Panc1 (cell line): ENCODE measurements around the gene PHACTR2. TPM values are rescaled to one million over a fixed set of nuclear protein-coding genes. Genes with fewer than 3 reads are reported as not detected.

Experiments used
- ATAC-seq: fragments of 200-7000 bp; cut with Tn5 transposase; 2 replicates; pipeline ENCODE4 v1.9.1; 2020; ENCODE audit warnings: mild to moderate bottlenecking, moderate library complexity
- BruUV-seq: library from RNA; stranded (reverse); fragments of 400-500 nt; replicated peaks from 2 replicates; lab custom pipeline; 2021; lab: Mats Ljungman, UMichigan
- CTCF ChIA-PET: fragments of 300-600 bp; sonication (Branson Sonifier 250); formaldehyde crosslinking; loops from one replicate; lab custom pipeline; 2022; ENCODE audit warnings: antibody characterized with exemption; lab: Charles Lee
- POLR2A ChIA-PET: fragments of 300-600 bp; sonication (Branson Sonifier 250); formaldehyde crosslinking; loops from one replicate; lab custom pipeline; 2022; ENCODE audit warnings: antibody characterized with exemption; lab: Charles Lee
- DNase-seq: peaks from one replicate; pipeline ENCODE4 v3.0.0-alpha.2; 2010; ENCODE audit warnings: low read depth, low spot score
- H3K27ac ChIP-seq: 2 replicates; pipeline ENCODE4 v1.5.1; 2011; ENCODE audit warnings: mild to moderate bottlenecking, low read length, inconsistent platforms
- H3K27me3 ChIP-seq: fragments of 200-500 bp; sonication (Bioruptor generic); 2 replicates; pipeline ENCODE4 v1.6.0; 2014; ENCODE audit warnings: low read length, inconsistent platforms; ENCODE audit not compliant: control insufficient read depth, insufficient read depth
- H3K36me3 ChIP-seq: fragments of 200-500 bp; sonication (Bioruptor generic); 2 replicates; pipeline ENCODE4 v1.5.1; 2014; ENCODE audit warnings: inconsistent platforms, mild to moderate bottlenecking, low read length, moderate library complexity; ENCODE audit not compliant: control insufficient read depth, insufficient read depth
- H3K4me1 ChIP-seq: 2 replicates; pipeline ENCODE4 v1.5.1; 2011; ENCODE audit warnings: inconsistent platforms, mild to moderate bottlenecking, low read length, moderate library complexity; ENCODE audit not compliant: control insufficient read depth, insufficient read depth
- H3K4me3 ChIP-seq, 2 experiments: 2 replicates each; pipeline ENCODE4 v1.5.1; 2011 to 2012; ENCODE audit warnings: low read depth in 2 of 2, low read length in 2 of 2, mild to moderate bottlenecking in 2 of 2, inconsistent platforms in 1 of 2, moderate library complexity in 1 of 2
- H3K9me3 ChIP-seq: fragments of 200-500 bp; sonication (Bioruptor generic); 2 replicates; pipeline ENCODE4 v1.5.1; 2014; ENCODE audit warnings: low read depth, mild to moderate bottlenecking, inconsistent platforms, low read length, moderate library complexity; ENCODE audit not compliant: control insufficient read depth, insufficient read depth
- CTCF ChIP-seq: fragments of 450-650 bp; IDR thresholded peaks from 2 replicates; pipeline ENCODE4 v1.5.1; 2017; ENCODE audit warnings: mild to moderate bottlenecking
- POLR2AphosphoS5 ChIP-seq: IDR thresholded peaks from 2 replicates; pipeline ENCODE4 v1.6.1; 2012; ENCODE audit warnings: mild to moderate bottlenecking, low read depth, low read length, moderate library complexity
- REST ChIP-seq, 2 experiments: IDR thresholded peaks; 2 replicates each; pipeline ENCODE4 v1.6.1; 2011 to 2012; ENCODE audit warnings: low read depth in 2 of 2, control low read depth in 1 of 2, low read length in 1 of 2, mild to moderate bottlenecking in 1 of 2, moderate library complexity in 1 of 2; ENCODE audit not compliant: insufficient read depth in 1 of 2
- SIN3A ChIP-seq: IDR thresholded peaks from 2 replicates; pipeline ENCODE4 v1.6.1; 2012; ENCODE audit warnings: low read depth, mild to moderate bottlenecking, low read length, moderate library complexity, borderline replicate concordance; ENCODE audit not compliant: insufficient read depth
- TCF7L2 ChIP-seq: IDR thresholded peaks from 2 replicates; pipeline ENCODE4 v1.6.1; 2011; ENCODE audit warnings: mild to moderate bottlenecking, low read depth, low read length, inconsistent platforms
- in situ Hi-C: cut with HindIII; loops from 2 replicates; pipeline ENCODE4 v1.10.0; 2016; ENCODE audit warnings: low sequenced_read_pairs, low pct_unique_long_range_greater_than_20kb
- intact Hi-C: fragments of 100-400 bp; cut with micrococcal nuclease; formaldehyde crosslinking; loops from one replicate; pipeline ENCODE4 v1.10.0; 2022; ENCODE audit not compliant: unreplicated experiment
- total RNA-seq: library from RNA; stranded (reverse); gene quantifications from one replicate; pipeline ENCODE4 v1.2.1, GENCODE V29; 2021; ENCODE audit not compliant: unreplicated experiment

The PHACTR2 gene
- total RNA-seq, 1 experiment from 2014 or later: 59.9 TPM

- no peaks in the 10 kb centered on the region for H3K27me3 ChIP-seq
- no peak overlapping the region; the same call in 1 of the 2 replicates for H3K27ac ChIP-seq
- ChIA-PET CTCF (no interaction called here), POLR2A (no interaction called here)
- H3K36me3 ChIP-seq: peaks cover 5% of the 10 kb centered on the region; the same call in 1 of the 2 replicates
- TF ChIP-seq REST (IDR thresholded peaks at IDR 0.05; ENCODE audit: insufficient read depth in 1 of 2, low read depth in 2 of 2, low read length in 1 of 2) (no peak), POLR2AphosphoS5 (no peak), TCF7L2 (no peak), SIN3A (no peak), CTCF (no peak)
- intact Hi-C loops: no loop called here
- in situ Hi-C loops: no loop called here
- H3K9me3 ChIP-seq: no peaks in the 10 kb centered on the region
- H3K4me1 ChIP-seq: no peaks in the 10 kb centered on the region
- H3K4me3 ChIP-seq: no peak overlapping the region
- no peak for ATAC-seq
- BruUV-seq: no TSS peak
- DNase-seq: no peak
Observed at GRCh38 chr6:143803769-143804568, 126.2 kb downstream of the PHACTR2 start.

GRCh38 chr6:143804835-143805239 is 127.1 kb downstream of the PHACTR2 start:
- H3K36me3 ChIP-seq: peaks cover 5% of the 10 kb centered on the region; the same call in 1 of the 2 replicates
- H3K4me3 ChIP-seq: no peak overlapping the region
- TF ChIP-seq REST (IDR thresholded peaks at IDR 0.05; ENCODE audit: insufficient read depth in 1 of 2, low read depth in 2 of 2, low read length in 1 of 2) (no peak), TCF7L2 (no peak), SIN3A (no peak), POLR2AphosphoS5 (no peak), CTCF (no peak)
- CTCF ChIA-PET: no interaction called here
- in situ Hi-C loops: no loop called here
- ATAC-seq (no peak), DNase-seq (no peak)
- H3K4me1 ChIP-seq: no peaks in the 10 kb centered on the region
- H3K9me3 ChIP-seq: no peaks in the 10 kb centered on the region
- intact Hi-C loops: no loop called here
- POLR2A ChIA-PET: no interaction called here
- no peak overlapping the region for H3K27ac ChIP-seq
- H3K27me3 ChIP-seq: no peaks in the 10 kb centered on the region
- BruUV-seq: no TSS peak
